Smooth muscle cell (in vitro differentiated cells): ENCODE data around the gene RBM10. TPM values are rescaled to one million over a fixed set of nuclear protein-coding genes. Genes with fewer than 3 reads are reported as not detected.

ENCODE experiments used
- DNase-seq: peaks from one replicate; lab custom pipeline; 2025; ENCODE audit not compliant: unreplicated experiment; lab: John Stamatoyannopoulos, UW
- H2AFZ ChIP-seq: fragments of 200-600 bp; sonication (generic); 2 replicates; pipeline ENCODE4 v1.6.0; 2016; ENCODE audit warnings: antibody characterized with exemption, low read depth, mild to moderate bottlenecking
- H3F3A ChIP-seq: fragments of 200-600 bp; sonication (generic); 2 replicates; pipeline ENCODE4 v1.6.0; 2017; ENCODE audit warnings: antibody characterized with exemption, low read depth
- H3K27ac ChIP-seq: fragments of 200-600 bp; sonication (generic); 2 replicates; pipeline ENCODE4 v1.5.1; 2016; ENCODE audit warnings: low read depth, mild to moderate bottlenecking
- H3K27me3 ChIP-seq: fragments of 200-600 bp; sonication (generic); 2 replicates; pipeline ENCODE4 v1.6.1; 2016; ENCODE audit warnings: low read depth, mild to moderate bottlenecking
- H3K36me3 ChIP-seq: fragments of 200-600 bp; sonication (generic); 2 replicates; pipeline ENCODE4 v1.5.1; 2016; ENCODE audit warnings: low read depth
- H3K4me1 ChIP-seq: fragments of 200-600 bp; sonication (generic); 2 replicates; pipeline ENCODE4 v1.5.1; 2016; ENCODE audit warnings: low read depth
- H3K4me2 ChIP-seq: fragments of 200-600 bp; sonication (generic); 2 replicates; pipeline ENCODE4 v1.6.0; 2016; ENCODE audit warnings: mild to moderate bottlenecking
- H3K4me3 ChIP-seq: fragments of 200-600 bp; sonication (generic); 2 replicates; pipeline ENCODE4 v1.5.1; 2016; ENCODE audit warnings: mild to moderate bottlenecking
- H3K79me2 ChIP-seq: fragments of 200-600 bp; sonication (generic); 2 replicates; pipeline ENCODE4 v1.6.0; 2016; ENCODE audit warnings: low read depth, mild to moderate bottlenecking
- H3K9ac ChIP-seq: fragments of 200-600 bp; sonication (generic); 2 replicates; pipeline ENCODE4 v1.6.0; 2016; ENCODE audit warnings: low read depth
- H3K9me3 ChIP-seq: fragments of 200-600 bp; sonication (generic); replicated peaks from 2 replicates; pipeline ENCODE4 v1.5.1; 2016; ENCODE audit warnings: low read depth
- H4K20me1 ChIP-seq: fragments of 200-600 bp; sonication (generic); 2 replicates; pipeline ENCODE4 v1.6.0; 2016; ENCODE audit warnings: low read depth
- WGBS: methylation state at CpG from one replicate; pipeline ENCODE4 v1.1.7; 2016; ENCODE audit warnings: low lambda C conversion rate; 5-methylcytosine and 5-hydroxymethylcytosine counted together
- polyA plus RNA-seq: library from polyadenylated mRNA; unstranded; fragments of >200 nt; fragmentation: Nextera tagmentation; extraction: Ambion mirVana; gene quantifications from 2 replicates; pipeline ENCODE4 v1.2.1, GENCODE V29; 2016
- total RNA-seq: library from RNA; depleted of rRNA; stranded (reverse); fragments of >200 nt; gene quantifications from 2 replicates; pipeline ENCODE4 v1.2.3, GENCODE V29; 2014
- TF ChIP-seq, protein P1 (sequence below): fragments of 200-600 bp; sonication (generic); IDR thresholded peaks from 2 replicates; pipeline ENCODE4 v1.5.1; 2017; ENCODE audit warnings: borderline replicate concordance, mild to moderate bottlenecking, antibody characterized with exemption; ENCODE audit not compliant: insufficient read depth, poor library complexity, severe bottlenecking

Gene RBM10
- total and polyA plus RNA-seq, 2 experiments from 2014 or later, result 18.3 to 39.2 TPM

DNA sequence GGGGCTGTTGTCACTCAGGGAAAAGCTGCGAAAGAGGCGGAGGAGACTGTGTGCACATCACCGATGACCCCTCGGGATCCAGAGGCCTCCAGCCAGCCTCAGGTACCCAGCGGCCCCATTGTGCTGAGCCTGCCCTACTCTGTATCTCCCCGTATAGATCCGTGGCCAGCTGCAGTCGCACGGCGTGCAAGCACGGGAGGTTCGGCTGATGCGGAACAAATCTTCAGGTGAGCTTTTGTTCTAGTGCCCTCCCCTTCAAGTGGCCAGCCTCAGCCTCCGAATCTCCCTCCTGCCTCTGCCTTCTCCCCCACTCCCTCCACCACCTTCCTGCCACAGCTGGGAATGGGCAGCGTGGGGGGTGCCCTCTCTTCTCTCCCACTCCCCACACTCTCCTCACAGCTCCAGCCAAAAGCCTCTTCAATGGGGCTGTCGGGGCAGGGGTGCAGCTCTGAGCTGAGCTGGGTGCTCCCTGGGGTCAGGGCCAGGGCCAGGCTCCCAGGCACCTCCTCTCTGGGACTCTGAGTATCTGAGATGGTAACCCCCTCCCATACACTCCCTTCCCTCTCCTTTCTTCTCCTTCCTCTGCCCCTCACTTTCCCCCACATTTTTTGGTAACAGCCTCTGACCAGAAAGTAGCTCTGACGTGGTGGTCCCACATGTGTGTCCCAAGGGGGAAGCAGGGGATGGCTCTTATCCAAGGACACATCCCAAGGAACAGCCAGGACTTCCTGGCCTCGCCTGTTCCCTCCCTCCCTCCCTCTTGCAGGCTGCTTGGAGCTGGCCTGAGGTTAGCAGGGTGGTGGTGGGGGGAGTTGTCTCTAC is 28.2 kb downstream of the RBM10 start:
- H3K79me2 ChIP-seq, result peaks cover 2% of the 10 kb centered on the region
- H3K36me3 ChIP-seq, result no peaks in the 10 kb centered on the region
- H3F3A ChIP-seq, result no peaks in the 10 kb centered on the region
- no peaks in the 10 kb centered on the region for H3K4me1 ChIP-seq
- H4K20me1 ChIP-seq, result peaks cover 41% of the 10 kb centered on the region
- H3K9ac ChIP-seq, result no peak overlapping the region
- no peaks in the 10 kb centered on the region for H3K9me3 ChIP-seq
- H3K4me3 ChIP-seq, result no peak overlapping the region
- no peak overlapping the region for H3K27ac ChIP-seq
- no peak overlapping the region for H2AFZ ChIP-seq
- no peak for DNase-seq
- no peak overlapping the region for H3K4me2 ChIP-seq
- 91% methylated on average over 18 of the region's 18 CpGs for WGBS
- TF ChIP-seq, protein P1, sequence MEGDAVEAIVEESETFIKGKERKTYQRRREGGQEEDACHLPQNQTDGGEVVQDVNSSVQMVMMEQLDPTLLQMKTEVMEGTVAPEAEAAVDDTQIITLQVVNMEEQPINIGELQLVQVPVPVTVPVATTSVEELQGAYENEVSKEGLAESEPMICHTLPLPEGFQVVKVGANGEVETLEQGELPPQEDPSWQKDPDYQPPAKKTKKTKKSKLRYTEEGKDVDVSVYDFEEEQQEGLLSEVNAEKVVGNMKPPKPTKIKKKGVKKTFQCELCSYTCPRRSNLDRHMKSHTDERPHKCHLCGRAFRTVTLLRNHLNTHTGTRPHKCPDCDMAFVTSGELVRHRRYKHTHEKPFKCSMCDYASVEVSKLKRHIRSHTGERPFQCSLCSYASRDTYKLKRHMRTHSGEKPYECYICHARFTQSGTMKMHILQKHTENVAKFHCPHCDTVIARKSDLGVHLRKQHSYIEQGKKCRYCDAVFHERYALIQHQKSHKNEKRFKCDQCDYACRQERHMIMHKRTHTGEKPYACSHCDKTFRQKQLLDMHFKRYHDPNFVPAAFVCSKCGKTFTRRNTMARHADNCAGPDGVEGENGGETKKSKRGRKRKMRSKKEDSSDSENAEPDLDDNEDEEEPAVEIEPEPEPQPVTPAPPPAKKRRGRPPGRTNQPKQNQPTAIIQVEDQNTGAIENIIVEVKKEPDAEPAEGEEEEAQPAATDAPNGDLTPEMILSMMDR, result no peak
- H3K27me3 ChIP-seq, result no peaks in the 10 kb centered on the region

GRCh38 chrX:47174376-47174775 is 29.4 kb downstream of the RBM10 start:
- Histone ChIP-seq H3K79me2 (no peaks in the 10 kb centered on the region), H3K9me3 (no peaks in the 10 kb centered on the region), H4K20me1 (peaks cover 29% of the 10 kb centered on the region), H3K4me3 (no peak overlapping the region), H3K27me3 (no peaks in the 10 kb centered on the region), H2AFZ (no peak overlapping the region), H3K9ac (no peak overlapping the region), H3K4me2 (no peak overlapping the region), H3F3A (no peaks in the 10 kb centered on the region), H3K36me3 (no peaks in the 10 kb centered on the region), H3K27ac (no peak overlapping the region), H3K4me1 (no peaks in the 10 kb centered on the region)
- no peak for DNase-seq
- WGBS, result 90% methylated on average over 11 of the region's 12 CpGs
- TF ChIP-seq, protein P1, result no peak

- no peaks in the 10 kb centered on the region for H3K4me1 ChIP-seq
- no peak for DNase-seq
- H3K4me2 ChIP-seq, result no peak overlapping the region
- H3K4me3 ChIP-seq, result no peak overlapping the region
- no peak overlapping the region for H2AFZ ChIP-seq
- 98% methylated on average over 12 of the region's 23 CpGs for WGBS
- H3K79me2 ChIP-seq, result no peaks in the 10 kb centered on the region
- H3K27ac ChIP-seq, result no peak overlapping the region
- H3K9ac ChIP-seq, result no peak overlapping the region
- no peaks in the 10 kb centered on the region for H3K36me3 ChIP-seq
- H3K27me3 ChIP-seq, result no peaks in the 10 kb centered on the region
- H4K20me1 ChIP-seq, result peaks cover 23% of the 10 kb centered on the region
- TF ChIP-seq, protein P1, result no peak
- H3K9me3 ChIP-seq, result no peaks in the 10 kb centered on the region
- no peaks in the 10 kb centered on the region for H3F3A ChIP-seq
These were observed 30.0 kb downstream of the RBM10 start for GRCh38 chrX:47174846-47175587.
